ENCODE data around the gene ITGB1BP1.

The ITGB1BP1 gene

GRCh38 chr2:9391961-9392720, 31.2 kb downstream of the ITGB1BP1 start:
- Histone ChIP-seq H3K36me3 (replicated peaks; ENCODE audit: insufficient read depth, low read length) (no peaks in the 10 kb centered on the region), H3K9me2 (replicated peaks; ENCODE audit: insufficient read depth, low read length) (no peaks in the 10 kb centered on the region), H3K9ac (ENCODE audit: low read length) (no peak overlapping the region), H3K4me2 (ENCODE audit: low read depth, low read length) (no peak overlapping the region), H4K20me1 (ENCODE audit: insufficient read depth, low read length) (no peaks in the 10 kb centered on the region), H2AFZ (ENCODE audit: low read length) (no peak overlapping the region), H3K4me3 (ENCODE audit: low read length) (no peak overlapping the region), H3K27me3 (replicated peaks; ENCODE audit: insufficient read depth, low read length) (no peaks in the 10 kb centered on the region), H3F3A (ENCODE audit: insufficient read depth, low read length) (no peaks in the 10 kb centered on the region), H3K27ac (ENCODE audit: low read length) (no peak overlapping the region), H3K9me3 (replicated peaks; ENCODE audit: insufficient read depth, low read length) (no peaks in the 10 kb centered on the region), H3K79me2 (ENCODE audit: low read length) (no peaks in the 10 kb centered on the region), H3K4me1 (ENCODE audit: low read length) (no peaks in the 10 kb centered on the region)
- DNase-seq = no peak
- no peak for TF ChIP-seq EZH2phosphoT487 (IDR thresholded peaks at IDR 0.05; ENCODE audit: low read length)

DNA sequence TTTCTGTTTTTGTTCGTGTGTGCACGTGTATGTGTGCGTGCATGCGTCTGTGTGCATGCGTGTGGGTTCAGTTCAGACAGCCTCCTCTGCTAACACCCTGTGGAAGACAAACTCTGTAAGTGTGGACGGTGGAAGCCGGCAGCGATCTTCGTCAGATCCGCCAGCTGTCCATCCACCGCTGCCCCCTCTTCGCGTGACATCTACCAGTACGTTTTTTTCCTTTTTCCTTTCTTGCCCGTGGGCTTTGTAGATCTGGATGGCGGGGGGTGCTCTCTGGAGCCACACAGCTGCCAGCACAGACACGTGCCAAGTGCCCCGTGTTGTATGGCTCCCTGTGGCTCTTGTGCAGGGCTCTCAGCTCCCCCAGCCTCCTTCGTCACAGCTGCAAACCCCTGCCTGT, 32.3 kb downstream of the ITGB1BP1 start:
- Histone ChIP-seq H3K36me3 (replicated peaks; ENCODE audit: insufficient read depth, low read length) (no peaks in the 10 kb centered on the region), H3K27ac (ENCODE audit: low read length) (no peak overlapping the region), H3K9ac (ENCODE audit: low read length) (no peak overlapping the region), H3F3A (ENCODE audit: insufficient read depth, low read length) (no peaks in the 10 kb centered on the region), H4K20me1 (ENCODE audit: insufficient read depth, low read length) (no peaks in the 10 kb centered on the region), H3K9me2 (replicated peaks; ENCODE audit: insufficient read depth, low read length) (no peaks in the 10 kb centered on the region), H3K9me3 (replicated peaks; ENCODE audit: insufficient read depth, low read length) (no peaks in the 10 kb centered on the region), H3K27me3 (replicated peaks; ENCODE audit: insufficient read depth, low read length) (no peaks in the 10 kb centered on the region), H3K4me2 (ENCODE audit: low read depth, low read length) (no peak overlapping the region), H3K79me2 (ENCODE audit: low read length) (no peaks in the 10 kb centered on the region), H2AFZ (ENCODE audit: low read length) (no peak overlapping the region), H3K4me3 (ENCODE audit: low read length) (no peak overlapping the region), H3K4me1 (ENCODE audit: low read length) (no peaks in the 10 kb centered on the region)
- TF ChIP-seq EZH2 (optimal IDR thresholded peaks at IDR 0.05; ENCODE audit: low read depth, low read length) (no peak), EZH2phosphoT487 (IDR thresholded peaks at IDR 0.05; ENCODE audit: low read length) (no peak), CTCF (IDR thresholded peaks at IDR 0.05; ENCODE audit: low read length) (no peak)
- no peak for DNase-seq

GRCh38 chr2:9390151-9390850, 33.0 kb downstream of the ITGB1BP1 start:
- no peaks in the 10 kb centered on the region for H3F3A ChIP-seq (ENCODE audit: insufficient read depth, low read length)
- no peak overlapping the region for H3K4me3 ChIP-seq (ENCODE audit: low read length)
- no peak for DNase-seq
- H3K27ac ChIP-seq (ENCODE audit: low read length) = no peak overlapping the region
- H3K9me2 ChIP-seq (replicated peaks; ENCODE audit: insufficient read depth, low read length) = no peaks in the 10 kb centered on the region
- H4K20me1 ChIP-seq (ENCODE audit: insufficient read depth, low read length) = no peaks in the 10 kb centered on the region
- H3K4me2 ChIP-seq (ENCODE audit: low read depth, low read length) = no peak overlapping the region
- H3K4me1 ChIP-seq (ENCODE audit: low read length) = no peaks in the 10 kb centered on the region
- no peaks in the 10 kb centered on the region for H3K79me2 ChIP-seq (ENCODE audit: low read length)
- H3K9ac ChIP-seq (ENCODE audit: low read length) = no peak overlapping the region
- no peaks in the 10 kb centered on the region for H3K9me3 ChIP-seq (replicated peaks; ENCODE audit: insufficient read depth, low read length)
- H3K36me3 ChIP-seq (replicated peaks; ENCODE audit: insufficient read depth, low read length) = no peaks in the 10 kb centered on the region
- H2AFZ ChIP-seq (ENCODE audit: low read length) = no peak overlapping the region
- H3K27me3 ChIP-seq (replicated peaks; ENCODE audit: insufficient read depth, low read length) = no peaks in the 10 kb centered on the region
- TF ChIP-seq EZH2phosphoT487 (IDR thresholded peaks at IDR 0.05; ENCODE audit: low read length) (no peak), EZH2 (optimal IDR thresholded peaks at IDR 0.05; ENCODE audit: low read depth, low read length) (no peak), CTCF (IDR thresholded peaks at IDR 0.05; ENCODE audit: low read length) (no peak)

Measured in MM.1S (cell line).